RKO (cell line): ENCODE measurements around the gene WDR86.

Experiments used
- DNase-seq: peaks from one replicate; pipeline ENCODE4 v3.0.0-alpha.2; 2016; ENCODE audit warnings: low spot score

WDR86 gene

DNA sequence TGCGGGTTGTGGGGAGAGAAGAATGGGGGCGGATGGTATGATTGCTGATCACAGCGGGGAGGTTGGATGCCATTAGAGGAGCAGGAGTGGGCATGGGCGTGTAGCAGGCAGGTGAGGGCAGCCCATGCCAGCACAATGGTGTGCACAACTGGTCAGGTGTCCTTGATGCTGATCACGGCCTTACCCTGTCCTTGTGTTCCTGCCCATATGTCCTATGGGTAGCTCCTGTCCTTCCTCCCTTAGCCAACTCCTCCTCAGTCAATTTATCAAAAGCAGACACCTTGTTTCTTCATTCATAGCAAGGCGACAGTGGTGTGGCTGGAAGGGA, 30.7 kb downstream of the WDR86 start:
- no peak for DNase-seq

DNA sequence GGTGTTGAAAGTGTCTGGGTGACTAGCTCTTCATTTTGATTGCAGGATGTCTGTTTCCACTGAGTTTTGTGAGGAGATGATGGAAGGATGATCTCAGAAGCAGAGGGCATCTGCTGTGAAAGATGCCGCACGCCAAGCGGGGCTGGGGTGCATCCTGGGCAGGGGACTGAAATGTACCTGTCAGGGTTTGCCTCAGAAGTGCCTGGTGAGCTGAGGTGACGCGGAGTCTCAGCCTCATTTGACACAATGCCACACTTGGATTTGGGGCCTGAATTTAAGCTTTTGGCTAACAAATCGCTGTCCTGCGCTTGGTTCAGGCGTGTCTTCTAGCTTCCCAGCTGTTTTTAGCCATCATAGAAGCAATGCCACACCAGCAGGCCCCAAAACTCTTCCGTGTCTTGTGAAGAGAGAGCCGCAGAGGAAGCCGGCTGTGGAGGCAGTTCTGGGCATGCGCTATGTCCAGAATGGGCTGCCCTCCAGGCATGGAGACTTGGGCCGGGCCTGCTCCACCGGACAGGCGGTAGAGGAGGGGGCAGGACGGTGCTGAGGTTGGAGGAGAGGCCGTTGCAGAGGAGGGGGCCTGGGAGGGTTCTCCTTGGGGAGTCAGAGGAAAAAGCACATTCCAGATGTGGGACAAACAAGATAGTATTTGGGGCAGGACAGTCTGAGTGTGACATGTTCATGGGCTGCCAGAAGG, 31.2 kb downstream of the WDR86 start:
- DNase-seq = no peak

DNA sequence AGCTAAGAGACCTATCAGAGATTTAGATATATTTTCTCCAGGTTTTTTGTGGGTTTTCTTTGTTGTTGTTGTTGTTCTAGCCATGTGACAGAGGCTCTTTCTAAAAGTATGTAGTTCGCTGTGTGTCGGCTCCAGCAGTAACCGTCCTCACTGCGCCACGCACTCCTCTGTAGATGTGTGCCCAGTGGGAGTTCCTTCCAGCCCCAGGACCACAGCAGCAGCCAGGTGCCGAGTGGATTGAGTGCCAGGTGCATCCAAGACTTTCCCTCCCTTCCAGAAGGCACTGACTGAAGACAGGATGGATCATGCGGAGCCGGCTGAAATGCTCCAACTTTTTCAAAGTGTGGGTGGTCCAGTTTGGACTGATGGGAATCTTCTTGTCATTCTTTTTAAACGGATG, 31.8 kb downstream of the WDR86 start:
- no peak for DNase-seq

- no peak for DNase-seq
These were observed 32.4 kb downstream of the WDR86 start for GRCh38 chr7:151377406-151377805.

GRCh38 chr7:151376218-151376902, 33.5 kb downstream of the WDR86 start:
- no peak for DNase-seq

DNA sequence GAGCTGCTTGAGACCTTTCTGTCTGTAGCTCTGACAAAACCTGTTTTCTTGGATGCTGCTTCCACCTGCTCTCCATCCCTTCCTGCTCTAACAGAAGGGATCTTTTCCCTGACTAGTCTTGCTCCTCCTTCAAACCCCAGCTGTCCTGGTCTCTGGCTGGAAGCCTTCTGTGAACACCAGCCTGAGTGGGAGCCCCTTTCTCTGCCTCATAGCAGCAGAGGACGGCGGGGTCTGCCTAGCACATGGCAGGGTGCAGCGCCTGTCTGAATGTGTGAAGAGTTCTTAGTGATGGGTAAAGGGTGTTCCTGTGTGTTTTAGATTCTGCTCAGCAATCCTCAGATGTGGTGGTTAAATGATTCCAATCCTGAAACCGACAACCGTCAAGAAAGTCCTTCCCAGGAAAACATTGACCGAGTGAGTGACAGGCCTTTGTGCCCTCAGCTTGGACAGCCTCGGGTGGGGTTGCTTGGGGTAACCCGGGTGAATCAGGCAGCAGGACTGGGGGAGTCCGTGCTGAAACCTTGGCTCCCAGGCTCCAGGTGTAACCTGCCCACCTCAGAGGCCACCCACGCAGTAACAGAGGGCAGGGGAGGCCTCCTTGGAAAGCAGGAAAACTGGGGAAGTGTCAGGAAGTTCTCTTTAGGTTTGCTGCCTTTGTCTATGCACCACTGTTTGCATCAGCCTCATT, 34.2 kb downstream of the WDR86 start:
- DNase-seq = no peak

DNA sequence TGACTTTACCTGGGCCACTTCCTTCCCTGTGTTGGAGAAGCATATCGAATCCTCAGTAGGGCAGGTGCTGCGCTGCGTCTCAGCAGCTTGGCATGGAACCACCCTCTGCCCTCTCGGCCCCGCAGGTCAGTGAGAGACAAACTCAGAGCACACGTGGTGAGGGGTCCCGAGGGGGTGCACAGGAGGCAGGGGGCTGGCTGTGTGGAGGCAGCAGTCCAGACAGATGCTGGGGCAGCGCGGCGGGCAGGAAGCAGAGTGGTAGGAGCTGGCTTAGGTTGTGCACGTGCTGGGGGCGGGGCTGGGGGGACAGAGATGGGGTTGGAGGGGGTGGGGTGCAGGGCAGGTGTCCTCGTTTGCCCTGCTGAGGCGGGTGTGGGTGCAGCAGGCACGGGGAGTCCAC, 35.1 kb downstream of the WDR86 start:
- no peak for DNase-seq

- no peak for DNase-seq
These were observed 35.7 kb downstream of the WDR86 start for GRCh38 chr7:151374139-151374538.

DNA sequence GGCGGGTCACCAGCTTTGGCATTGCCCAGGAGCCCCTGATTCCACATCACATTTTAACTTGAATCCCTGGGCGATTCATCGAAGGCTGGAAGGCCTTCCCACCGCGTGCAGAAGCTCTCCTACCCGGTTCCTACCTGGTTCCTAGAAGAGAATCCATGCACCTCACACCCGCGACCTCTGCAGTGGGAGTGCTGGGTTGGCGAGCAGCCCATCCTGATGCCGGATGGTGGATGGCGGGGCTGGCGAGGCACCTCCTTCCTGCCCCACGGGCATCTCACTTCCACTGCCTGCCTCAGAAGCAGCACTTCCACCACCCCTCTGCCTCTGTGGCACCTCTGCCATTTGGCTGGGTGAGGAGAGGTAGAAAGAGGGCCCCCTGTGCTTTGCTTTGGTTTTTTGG, 36.2 kb downstream of the WDR86 start:
- no peak for DNase-seq

DNA sequence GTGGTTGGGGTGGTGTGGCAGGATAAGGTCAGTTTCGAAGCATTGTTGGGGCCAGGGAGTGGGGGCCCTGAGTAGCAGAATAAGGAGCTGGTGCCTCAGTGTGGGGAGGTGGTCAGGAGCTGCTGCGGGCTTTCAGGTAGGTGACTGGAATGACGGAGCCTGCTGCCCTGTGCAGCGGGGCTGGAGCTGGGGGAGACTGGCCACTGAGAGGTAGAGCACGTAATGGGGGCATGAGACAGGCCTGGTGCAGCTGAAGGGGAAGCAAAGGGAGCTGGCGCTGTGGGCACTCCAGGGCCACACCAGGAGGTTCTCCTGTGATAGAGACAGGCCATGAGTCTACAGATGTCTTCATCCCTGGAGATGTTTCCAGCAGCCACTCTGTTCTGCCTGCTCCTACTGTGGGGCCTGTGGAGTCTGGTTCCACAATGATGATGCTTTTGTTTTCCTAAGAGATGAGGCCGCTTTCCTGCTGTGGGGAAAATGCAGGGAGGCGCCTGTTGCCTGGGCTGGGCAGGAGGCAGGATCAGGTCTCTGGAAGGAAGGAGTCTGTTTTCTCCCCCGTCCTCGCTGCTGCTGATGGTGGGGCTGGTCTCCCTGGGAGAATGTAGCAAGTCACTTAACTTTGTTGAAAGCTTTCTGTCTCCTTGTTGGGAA, 37.1 kb downstream of the WDR86 start:
- no peak for DNase-seq

DNA sequence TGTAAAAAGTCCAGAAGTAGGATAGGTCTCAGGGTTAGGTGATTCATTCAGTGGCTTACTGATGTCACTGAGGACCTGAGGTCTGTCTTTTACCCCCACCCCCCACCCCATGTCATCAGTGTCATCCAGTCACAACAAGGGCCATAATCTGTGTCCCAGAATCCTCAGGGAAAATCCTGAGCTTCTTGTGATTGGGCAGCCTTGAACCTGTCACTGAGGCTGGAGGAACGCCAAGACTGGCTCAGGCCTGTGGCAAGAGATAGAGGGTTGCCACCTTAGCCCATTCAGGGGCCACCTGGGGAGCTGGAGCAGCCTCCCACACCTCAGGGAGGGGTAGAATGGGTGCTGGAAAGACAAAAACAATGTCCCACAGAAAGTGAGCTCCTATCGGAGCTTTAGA, 38.6 kb downstream of the WDR86 start:
- DNase-seq = no peak

GRCh38 chr7:151368136-151368571, 41.7 kb downstream of the WDR86 start:
- peak; percentile 72 for DNase-seq

DNA sequence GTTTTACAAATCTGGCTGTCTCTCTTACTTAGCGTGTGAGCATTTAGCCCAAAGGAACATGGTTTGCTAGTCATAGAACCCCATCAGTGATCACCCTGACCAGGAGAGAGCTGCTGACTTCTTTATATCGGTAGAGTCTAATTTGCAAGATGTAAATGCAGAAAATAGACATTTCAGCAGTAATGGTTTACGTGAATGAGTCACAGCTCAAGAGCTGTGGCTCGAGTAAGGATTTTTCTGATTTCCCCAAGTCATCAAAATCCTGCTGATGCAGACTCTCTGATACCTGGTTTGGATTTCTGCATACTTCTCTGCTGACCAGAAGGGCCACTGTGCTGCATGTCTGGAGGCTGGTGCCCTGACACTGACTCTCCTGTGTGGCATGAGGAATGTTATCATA, 42.6 kb downstream of the WDR86 start:
- DNase-seq = no peak

- DNase-seq = no peak
These were observed 43.0 kb downstream of the WDR86 start for GRCh38 chr7:151366880-151367222.

DNA sequence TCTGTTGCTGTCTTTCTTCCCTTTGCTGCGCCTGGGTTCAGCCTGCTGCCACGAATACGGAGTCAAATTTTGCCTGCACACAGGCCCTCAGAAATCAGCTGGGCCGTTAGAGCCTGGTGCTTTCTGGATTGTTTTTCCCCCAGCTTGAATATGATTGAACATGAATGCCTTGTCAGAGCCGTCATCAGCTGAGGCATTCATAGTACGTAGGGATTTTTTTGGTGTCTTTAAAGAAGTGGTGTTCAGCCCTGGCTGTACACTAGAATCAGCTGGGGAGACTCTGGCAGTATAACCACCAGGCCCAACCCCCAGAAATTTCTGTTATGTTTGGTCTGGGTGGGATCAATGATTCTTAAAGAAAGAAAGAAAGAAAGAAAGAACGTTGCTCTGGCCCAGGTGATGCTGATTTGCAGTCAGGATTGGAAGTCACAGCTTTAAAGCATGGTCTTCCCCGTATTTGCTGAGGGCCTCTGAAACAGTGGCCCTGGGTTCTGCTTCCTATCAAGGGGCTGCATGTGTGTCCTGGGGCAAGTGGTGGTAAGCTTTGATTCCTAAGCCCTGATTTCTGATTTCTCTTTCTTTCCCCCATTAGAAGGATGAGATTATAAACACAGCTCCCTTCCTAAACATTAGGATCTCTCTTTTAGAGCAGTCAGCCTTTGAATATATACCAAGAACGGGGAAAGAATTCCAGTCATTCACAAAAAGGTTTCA, 43.5 kb downstream of the WDR86 start:
- DNase-seq = no peak

- no peak for DNase-seq
These were observed 46.7 kb downstream of the WDR86 start for GRCh38 chr7:151363182-151363581.

- no peak for DNase-seq
These were observed 48.5 kb downstream of the WDR86 start for GRCh38 chr7:151361193-151361959.

- DNase-seq = no peak
These were observed 57.3 kb downstream of the WDR86 start for GRCh38 chr7:151352512-151352911.

DNA sequence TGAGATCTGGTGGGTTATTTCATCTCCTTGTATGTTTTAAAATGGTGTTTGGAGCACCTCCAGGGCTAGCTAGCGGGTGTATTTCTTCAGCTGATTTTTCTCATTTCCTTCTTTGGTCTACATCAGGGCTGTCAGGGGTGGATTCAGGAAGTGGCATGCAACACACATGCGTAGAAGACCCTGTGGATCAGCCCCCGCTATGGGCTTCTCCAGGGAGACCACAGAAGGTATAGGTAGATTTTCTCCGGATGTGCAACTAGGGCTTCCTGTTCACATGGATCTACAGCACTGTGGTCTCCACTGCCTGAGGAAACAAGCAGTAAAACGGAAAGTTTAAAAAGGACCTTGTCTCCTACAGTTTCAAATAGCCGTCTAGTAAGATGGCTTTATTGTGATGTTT, 57.9 kb downstream of the WDR86 start:
- DNase-seq = no peak

- peak; percentile 40 for DNase-seq
These were observed 58.8 kb downstream of the WDR86 start for GRCh38 chr7:151351027-151351426.

DNA sequence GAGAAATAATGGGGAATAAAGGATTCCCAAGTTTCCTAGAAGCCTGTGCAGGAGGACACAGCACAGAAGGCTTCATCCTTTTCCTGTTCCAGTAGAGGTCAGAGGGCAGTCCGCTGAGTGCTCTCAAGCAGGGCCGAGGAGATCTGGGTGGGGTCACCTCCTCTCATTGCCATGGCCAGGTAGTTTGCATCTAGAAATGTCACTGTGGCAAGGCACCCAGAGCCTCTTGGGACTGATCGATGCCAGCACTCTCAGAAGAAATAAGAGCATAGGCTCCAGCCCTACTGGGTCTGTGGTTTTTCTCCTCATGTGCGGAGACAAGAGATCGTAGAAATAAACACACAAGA, 60.4 kb downstream of the WDR86 start:
- no peak for DNase-seq

GRCh38 chr7:151348970-151349369, 60.9 kb downstream of the WDR86 start:
- no peak for DNase-seq
